NCI-H128 (cell line): Measurements from ENCODE around the gene LAMC2.
"Not testable (repeated sequence)": the region's sequence is repeated elsewhere in the genome, so short reads cannot be mapped to it uniquely, and the experiment has no call there.

ENCODE experiments used
- DNase-seq: peaks from one replicate; lab custom pipeline; 2025; ENCODE audit not compliant: unreplicated experiment; lab: John Stamatoyannopoulos, UW

LAMC2 gene

GRCh38 chr1:183236158-183236725 lies 50.2 kb downstream of the LAMC2 start:
- no peak for DNase-seq

DNA sequence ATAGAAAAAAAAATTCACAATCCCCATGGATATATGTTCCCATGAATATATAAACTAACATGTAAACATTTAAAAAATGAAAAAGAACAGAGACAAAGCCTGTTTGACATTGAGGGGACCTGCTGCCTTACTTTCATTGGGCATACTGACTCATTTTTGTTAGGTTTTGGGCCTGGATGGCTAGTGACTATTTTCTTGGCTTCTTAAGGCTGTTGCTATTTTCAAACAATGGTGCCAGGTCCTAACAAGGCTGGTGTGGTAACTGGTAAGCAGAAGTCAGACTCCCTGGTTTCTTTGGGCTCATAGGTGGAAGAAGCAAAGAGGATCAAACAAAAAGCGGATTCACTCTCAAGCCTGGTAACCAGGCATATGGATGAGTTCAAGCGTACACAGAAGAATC lies 51.0 kb downstream of the LAMC2 start:
- DNase-seq = no peak

GRCh38 chr1:183238071-183238470 lies 52.0 kb downstream of the LAMC2 start:
- no peak for DNase-seq

DNA sequence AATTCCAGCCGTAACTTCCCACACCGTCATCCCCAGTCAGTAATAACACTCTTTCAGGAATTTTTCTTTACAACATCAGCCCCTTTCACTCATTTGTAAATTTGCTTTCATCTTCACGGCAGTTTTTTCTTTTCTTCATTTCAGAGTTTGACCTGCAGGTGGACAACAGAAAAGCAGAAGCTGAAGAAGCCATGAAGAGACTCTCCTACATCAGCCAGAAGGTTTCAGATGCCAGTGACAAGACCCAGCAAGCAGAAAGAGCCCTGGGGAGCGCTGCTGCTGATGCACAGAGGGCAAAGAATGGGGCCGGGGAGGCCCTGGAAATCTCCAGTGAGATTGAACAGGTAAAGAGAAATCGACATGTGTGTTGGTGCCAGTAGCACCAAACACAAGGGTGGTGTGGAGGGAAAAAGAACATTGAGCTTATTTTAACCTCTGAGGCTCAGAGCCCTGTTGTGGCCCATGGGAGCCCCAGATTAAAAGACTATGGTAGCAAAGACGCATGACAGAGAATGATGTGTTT lies 53.2 kb downstream of the LAMC2 start:
- no peak for DNase-seq

DNA sequence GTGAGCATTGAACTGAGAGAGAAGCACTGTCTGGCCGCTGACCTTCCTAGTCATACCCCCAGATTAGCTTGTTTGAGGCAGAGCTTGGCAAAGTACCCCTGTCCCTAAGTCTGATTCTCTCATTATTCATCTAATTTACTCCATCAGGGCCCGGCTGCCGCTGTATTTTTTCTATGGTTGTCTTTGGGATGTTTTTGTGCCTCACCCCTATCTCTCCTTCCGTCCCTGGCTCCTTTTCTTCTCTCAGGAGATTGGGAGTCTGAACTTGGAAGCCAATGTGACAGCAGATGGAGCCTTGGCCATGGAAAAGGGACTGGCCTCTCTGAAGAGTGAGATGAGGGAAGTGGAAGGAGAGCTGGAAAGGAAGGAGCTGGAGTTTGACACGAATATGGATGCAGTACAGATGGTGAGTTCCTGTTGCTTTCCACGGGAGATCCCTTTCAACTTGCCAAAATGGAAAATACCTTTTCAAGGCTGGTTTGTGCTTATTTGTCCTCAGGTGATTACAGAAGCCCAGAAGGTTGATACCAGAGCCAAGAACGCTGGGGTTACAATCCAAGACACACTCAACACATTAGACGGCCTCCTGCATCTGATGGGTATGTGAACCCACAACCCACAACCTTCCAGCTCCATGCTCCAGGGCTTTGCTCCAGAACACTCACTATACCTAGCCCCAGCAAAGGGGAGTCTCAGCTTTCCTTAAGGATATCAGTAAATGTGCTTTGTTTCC lies 53.9 kb downstream of the LAMC2 start:
- DNase-seq = no peak

- no peak for DNase-seq
Observed at GRCh38 chr1:183240526-183240825, 54.4 kb downstream of the LAMC2 start.

- not testable (repeated sequence) for DNase-seq
Observed at GRCh38 chr1:183240853-183241252, 54.8 kb downstream of the LAMC2 start.

DNA sequence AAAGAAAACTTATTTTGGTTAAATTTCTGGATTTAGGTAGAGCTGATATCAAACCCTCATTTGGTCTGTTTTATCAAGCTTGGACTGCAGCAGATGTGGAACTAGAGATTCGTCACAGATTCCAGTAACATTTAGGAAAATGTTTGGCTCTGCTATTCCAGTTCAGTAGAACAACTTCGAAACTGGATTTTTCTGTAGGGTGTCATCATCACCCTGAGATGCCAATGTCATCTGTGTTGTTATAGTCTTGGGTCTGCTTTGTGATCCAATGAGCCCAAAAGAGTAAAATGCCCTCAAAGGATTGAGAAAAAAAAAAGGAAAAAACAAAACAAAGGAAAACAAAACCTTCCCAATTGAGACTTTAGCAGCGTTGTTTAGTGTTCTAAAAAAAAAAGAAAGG lies 55.4 kb downstream of the LAMC2 start:
- DNase-seq = no peak

DNA sequence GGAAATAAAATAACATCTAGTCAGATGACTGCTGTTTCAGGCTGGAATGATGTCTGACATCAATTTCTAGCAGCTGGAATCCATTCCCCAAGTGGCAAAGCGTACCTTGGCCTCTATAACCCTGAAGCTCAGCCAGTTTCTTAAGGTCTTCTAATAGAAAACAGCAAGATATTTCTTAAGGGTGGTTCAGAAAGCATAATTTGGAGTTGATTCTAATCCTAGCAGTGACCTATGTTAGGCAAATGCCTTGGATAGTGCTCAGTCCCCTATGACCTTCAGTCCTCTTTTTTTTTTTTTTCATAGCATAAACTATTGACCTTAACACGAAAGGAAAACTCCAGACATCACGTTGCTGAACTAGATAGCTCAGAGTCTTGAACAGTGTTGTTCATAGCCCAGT lies 56.5 kb downstream of the LAMC2 start:
- no peak for DNase-seq

GRCh38 chr1:183243161-183244050 lies 57.3 kb downstream of the LAMC2 start:
- no peak for DNase-seq

- DNase-seq = no peak
Observed at GRCh38 chr1:183244466-183244865, 58.4 kb downstream of the LAMC2 start.

GRCh38 chr1:183245357-183245756 lies 59.3 kb downstream of the LAMC2 start:
- no peak for DNase-seq

- DNase-seq = no peak
Observed at GRCh38 chr1:183246436-183246835, 60.4 kb downstream of the LAMC2 start.

- no peak for DNase-seq
Observed at GRCh38 chr1:183247066-183247465, 61.0 kb downstream of the LAMC2 start.

DNA sequence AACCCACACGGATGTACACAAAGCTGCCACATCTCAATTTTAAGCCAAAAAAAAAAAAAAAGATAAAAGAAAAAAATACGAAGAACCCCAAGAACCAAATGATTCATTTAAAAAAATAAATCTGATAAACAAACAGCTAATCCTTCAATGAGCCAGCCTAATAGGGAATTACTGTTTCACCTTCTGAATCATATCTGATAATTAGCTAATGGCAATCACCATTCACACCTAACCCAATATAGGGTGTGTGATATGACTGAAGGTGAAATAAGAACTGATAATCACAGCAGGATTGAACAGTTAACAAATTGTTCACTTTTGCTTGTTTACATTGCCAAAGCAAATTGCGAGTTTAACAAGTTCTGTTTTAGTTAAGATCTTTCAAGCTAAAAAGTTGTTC lies 61.4 kb downstream of the LAMC2 start:
- DNase-seq = no peak

DNA sequence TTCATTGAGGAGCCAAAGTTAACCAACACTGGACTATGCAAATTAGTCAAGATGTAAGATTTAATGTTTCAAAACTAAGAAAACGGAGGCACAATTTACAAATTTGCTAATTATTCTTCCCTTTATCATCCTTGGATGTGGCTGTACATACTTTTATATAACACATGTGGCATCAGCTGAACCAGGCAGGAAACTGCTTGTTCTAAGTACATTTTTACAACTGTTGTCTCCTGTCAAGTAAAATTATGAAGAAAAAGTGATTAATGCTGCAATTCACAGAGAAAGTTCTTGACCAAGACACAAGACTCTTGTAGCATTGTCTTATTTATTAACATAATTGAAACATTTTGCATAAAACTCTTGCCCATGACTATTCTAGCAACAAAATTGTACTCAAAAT lies 61.9 kb downstream of the LAMC2 start:
- no peak for DNase-seq

- no peak for DNase-seq
Observed at GRCh38 chr1:183248989-183249691, 63.1 kb downstream of the LAMC2 start.

DNA sequence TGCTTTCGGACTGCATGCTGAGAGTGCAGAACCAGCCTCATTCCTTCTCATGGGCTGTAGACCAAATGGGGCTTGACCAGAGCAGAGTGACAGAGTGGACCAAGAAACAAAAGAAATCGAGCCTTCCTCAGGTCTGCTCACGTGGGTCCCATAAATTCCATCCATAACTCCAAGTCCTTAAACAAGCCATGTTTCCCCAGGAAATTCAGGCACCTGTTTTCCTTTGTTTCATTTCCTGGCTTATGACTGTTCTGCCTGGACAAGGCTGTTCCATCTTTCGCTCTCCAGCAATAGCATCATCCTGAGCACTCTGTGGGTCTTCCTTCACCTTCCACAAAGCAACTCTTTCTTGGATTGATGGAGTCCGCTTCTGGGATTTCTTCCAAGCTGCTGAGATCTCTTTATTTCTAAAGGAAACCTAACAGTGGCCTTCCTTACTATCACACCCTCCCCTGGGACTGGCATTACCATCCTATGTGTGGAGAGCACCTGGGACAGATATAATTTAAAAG lies 63.9 kb downstream of the LAMC2 start:
- DNase-seq = no peak

DNA sequence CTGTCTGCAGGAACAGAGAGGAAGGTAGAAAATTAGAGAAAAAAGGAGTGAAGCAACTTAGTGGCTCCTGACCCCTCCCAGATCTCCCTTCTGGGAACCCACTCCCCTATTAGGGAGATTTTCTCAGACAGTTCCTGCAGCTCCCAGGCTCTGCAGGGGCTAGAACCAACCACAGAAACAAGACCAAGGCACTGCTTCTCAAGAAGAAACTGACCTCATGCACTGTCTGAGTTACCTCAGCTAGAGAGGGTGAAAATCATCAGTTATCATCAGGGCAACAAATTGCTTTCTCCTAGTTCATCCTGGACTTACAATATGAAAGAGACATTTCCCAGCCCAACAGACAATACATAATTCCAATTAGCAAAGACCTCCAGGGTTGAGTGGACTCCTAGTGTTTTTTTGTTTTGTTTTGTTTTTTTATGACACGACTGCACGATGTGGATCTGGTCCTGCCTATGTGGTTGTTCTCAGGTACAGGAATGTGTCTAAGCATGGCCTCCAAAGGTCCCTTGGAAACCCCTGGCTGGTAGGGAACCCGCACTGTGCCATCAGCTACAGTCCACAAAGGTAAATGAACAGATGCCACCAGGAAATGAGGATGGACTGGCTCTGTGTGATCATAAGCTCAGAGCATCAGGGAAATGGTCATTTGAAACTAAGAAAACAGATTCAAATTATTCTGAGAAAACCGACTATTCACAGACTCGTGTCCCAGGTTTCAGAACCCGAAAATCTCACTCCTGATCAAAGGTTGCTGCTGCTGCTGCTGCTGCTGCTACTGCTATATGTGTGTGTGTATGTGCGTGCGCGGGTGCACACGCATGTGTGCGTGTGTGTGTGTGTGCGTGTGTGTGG lies 65.3 kb downstream of the LAMC2 start:
- DNase-seq = no peak

- DNase-seq = no peak
Observed at GRCh38 chr1:183251959-183252450, 65.9 kb downstream of the LAMC2 start.
